Right lobe of liver (tissue), 4 donors: Measurements from ENCODE around the gene THBS4.

Experiments used
- CTCF ChIP-seq, 4 donors: fragments of 200-600 bp in 3 of 4; fragments of 450-650 bp in 1 of 4; IDR thresholded peaks; one replicate each; pipeline versions ENCODE4 v1.5.1 to v1.8.0; 2016 to 2022; ENCODE audit warnings: antibody characterized with exemption in 4 of 4, mild to moderate bottlenecking in 2 of 4
- POLR2A ChIP-seq: fragments of 450-650 bp; IDR thresholded peaks from one replicate; pipeline ENCODE4 v1.6.1; 2017; ENCODE audit warnings: antibody characterized with exemption, mild to moderate bottlenecking
- donor health status: DM: no; HTN: no; CAD: no.
- donor health status: DM: no; HTN: no; CAD: no.
- donor health status: DM: no; HTN: yes; CAD: no.

GRCh38 chr5:80039650-80040049, 4.5 kb downstream of the THBS4 start:
- TF ChIP-seq CTCF (IDR thresholded peaks at IDR 0.05): no peak
- no peak for TF ChIP-seq POLR2A
